ENCODE data around the gene ERBB4.

The ERBB4 gene

GRCh38 chr2:211990335-211990734, 548.3 kb downstream of the ERBB4 start:
- Histone ChIP-seq H3F3A (ENCODE audit: insufficient read depth, low read length) (no peaks in the 10 kb centered on the region), H3K9me3 (replicated peaks; ENCODE audit: insufficient read depth, low read length) (no peaks in the 10 kb centered on the region), H3K9ac (ENCODE audit: low read length) (no peak overlapping the region), H3K4me1 (ENCODE audit: low read length) (no peaks in the 10 kb centered on the region), H3K4me2 (ENCODE audit: low read depth, low read length) (no peak overlapping the region), H3K27ac (ENCODE audit: low read length) (no peak overlapping the region), H3K27me3 (replicated peaks; ENCODE audit: insufficient read depth, low read length) (no peaks in the 10 kb centered on the region), H3K36me3 (replicated peaks; ENCODE audit: insufficient read depth, low read length) (no peaks in the 10 kb centered on the region), H3K9me2 (replicated peaks; ENCODE audit: insufficient read depth, low read length) (no peaks in the 10 kb centered on the region), H3K4me3 (ENCODE audit: low read length) (no peak overlapping the region), H4K20me1 (ENCODE audit: insufficient read depth, low read length) (no peaks in the 10 kb centered on the region), H2AFZ (ENCODE audit: low read length) (no peak overlapping the region), H3K79me2 (ENCODE audit: low read length) (no peaks in the 10 kb centered on the region)
- no peak for TF ChIP-seq CTCF (IDR thresholded peaks at IDR 0.05; ENCODE audit: low read length)
- no peak for TF ChIP-seq EZH2phosphoT487 (IDR thresholded peaks at IDR 0.05; ENCODE audit: low read length)
- no peak for TF ChIP-seq EZH2 (optimal IDR thresholded peaks at IDR 0.05; ENCODE audit: low read depth, low read length)
- no peak for DNase-seq

GRCh38 chr2:211986313-211986712, 552.3 kb downstream of the ERBB4 start:
- Histone ChIP-seq H4K20me1 (ENCODE audit: insufficient read depth, low read length) (no peaks in the 10 kb centered on the region), H3K4me1 (ENCODE audit: low read length) (no peaks in the 10 kb centered on the region), H3K27ac (ENCODE audit: low read length) (no peak overlapping the region), H2AFZ (ENCODE audit: low read length) (no peak overlapping the region), H3F3A (ENCODE audit: insufficient read depth, low read length) (no peaks in the 10 kb centered on the region), H3K9ac (ENCODE audit: low read length) (no peak overlapping the region), H3K9me3 (replicated peaks; ENCODE audit: insufficient read depth, low read length) (no peaks in the 10 kb centered on the region), H3K4me2 (ENCODE audit: low read depth, low read length) (no peak overlapping the region), H3K36me3 (replicated peaks; ENCODE audit: insufficient read depth, low read length) (no peaks in the 10 kb centered on the region), H3K4me3 (ENCODE audit: low read length) (no peak overlapping the region), H3K79me2 (ENCODE audit: low read length) (no peaks in the 10 kb centered on the region), H3K9me2 (replicated peaks; ENCODE audit: insufficient read depth, low read length) (no peaks in the 10 kb centered on the region), H3K27me3 (replicated peaks; ENCODE audit: insufficient read depth, low read length) (no peaks in the 10 kb centered on the region)
- TF ChIP-seq EZH2 (optimal IDR thresholded peaks at IDR 0.05; ENCODE audit: low read depth, low read length) (no peak), CTCF (IDR thresholded peaks at IDR 0.05; ENCODE audit: low read length) (no peak), EZH2phosphoT487 (IDR thresholded peaks at IDR 0.05; ENCODE audit: low read length) (no peak)
- no peak for DNase-seq

GRCh38 chr2:211985393-211985792, 553.2 kb downstream of the ERBB4 start:
- no peak overlapping the region for H3K27ac ChIP-seq (ENCODE audit: low read length)
- no peaks in the 10 kb centered on the region for H3K4me1 ChIP-seq (ENCODE audit: low read length)
- no peak overlapping the region for H3K4me3 ChIP-seq (ENCODE audit: low read length)
- H3K27me3 ChIP-seq (replicated peaks; ENCODE audit: insufficient read depth, low read length), result no peaks in the 10 kb centered on the region
- DNase-seq, result no peak
- TF ChIP-seq EZH2 (optimal IDR thresholded peaks at IDR 0.05; ENCODE audit: low read depth, low read length), result no peak
- TF ChIP-seq CTCF (IDR thresholded peaks at IDR 0.05; ENCODE audit: low read length), result no peak
- TF ChIP-seq EZH2phosphoT487 (IDR thresholded peaks at IDR 0.05; ENCODE audit: low read length), result no peak
- H2AFZ ChIP-seq (ENCODE audit: low read length), result no peak overlapping the region
- H3F3A ChIP-seq (ENCODE audit: insufficient read depth, low read length), result no peaks in the 10 kb centered on the region
- no peaks in the 10 kb centered on the region for H3K9me3 ChIP-seq (replicated peaks; ENCODE audit: insufficient read depth, low read length)
- H3K36me3 ChIP-seq (replicated peaks; ENCODE audit: insufficient read depth, low read length), result no peaks in the 10 kb centered on the region
- H4K20me1 ChIP-seq (ENCODE audit: insufficient read depth, low read length), result no peaks in the 10 kb centered on the region
- H3K9me2 ChIP-seq (replicated peaks; ENCODE audit: insufficient read depth, low read length), result no peaks in the 10 kb centered on the region
- no peak overlapping the region for H3K9ac ChIP-seq (ENCODE audit: low read length)
- H3K79me2 ChIP-seq (ENCODE audit: low read length), result no peaks in the 10 kb centered on the region
- H3K4me2 ChIP-seq (ENCODE audit: low read depth, low read length), result no peak overlapping the region

All from MM.1S (cell line).